Right lobe of liver (tissue), 6 donors: Measurements from ENCODE around the gene RASL12. TPM values are rescaled to one million over a fixed set of nuclear protein-coding genes. Genes with fewer than 3 reads are reported as not detected.
A peak's percentile ranks its signal among the peaks of the same experiment; 100 is the strongest.
"Not testable (repeated sequence)": the region's sequence is repeated elsewhere in the genome, so short reads cannot be mapped to it uniquely, and the experiment has no call there.

Experiments
- ATAC-seq, 4 donors: fragments of 200-7000 bp; cut with Tn5 transposase; one replicate each; pipeline ENCODE4 v1.9.1; 2020; ENCODE audit warnings: mild to moderate bottlenecking in 4 of 4, moderate library complexity in 4 of 4
- DNase-seq, 3 donors: peaks; one replicate each; pipeline ENCODE4 v3.0.0-alpha.2; 2020
- H3K27ac ChIP-seq, 3 donors: fragments of 200-600 bp; one replicate each; pipeline ENCODE4 v1.8.0; 2022
- H3K27me3 ChIP-seq, 2 donors: fragments of 200-600 bp; one replicate each; pipeline ENCODE4 v1.8.0; 2022
- H3K36me3 ChIP-seq, 4 donors: fragments of 200-600 bp; sonication (generic) in 1 of 4; one replicate each; pipeline versions ENCODE4 v1.5.1 to v1.8.0; 2017 to 2022; ENCODE audit warnings: control low read depth in 1 of 4
- H3K4me1 ChIP-seq, 4 donors: fragments of 200-600 bp; sonication (generic) in 1 of 4; one replicate each; pipeline versions ENCODE4 v1.5.1 to v1.8.0; 2017 to 2022; ENCODE audit warnings: control low read depth in 1 of 4
- H3K4me3 ChIP-seq, 3 donors: fragments of 200-600 bp; one replicate each; pipeline ENCODE4 v1.8.0; 2022
- H3K9me3 ChIP-seq, 4 donors: fragments of 200-600 bp; sonication (generic) in 1 of 4; one replicate each; pipeline versions ENCODE4 v1.5.1 to v1.8.0; 2017 to 2022; ENCODE audit warnings: control low read depth in 1 of 4
- POLR2A ChIP-seq: fragments of 450-650 bp; IDR thresholded peaks from one replicate; pipeline ENCODE4 v1.6.1; 2017; ENCODE audit warnings: antibody characterized with exemption, mild to moderate bottlenecking
- WGBS: methylation state at CpG from one replicate; pipeline ENCODE4 v1.1.6; 2018; ENCODE audit warnings: low coverage, low lambda C conversion rate; ENCODE audit not compliant: insufficient coverage; ENCODE audit errors: missing lambda C conversion rate; 5-methylcytosine and 5-hydroxymethylcytosine counted together
- intact Hi-C, 2 donors: fragments of 100-400 bp; cut with DNase I; formaldehyde crosslinking; loops; one replicate each; pipeline versions ENCODE4 v1.11.2 to v1.14.1; 2022
- total RNA-seq, 6 experiments: library from RNA; depleted of rRNA in 2 of 6; stranded (reverse); fragments of >200 nt in 2 of 6; fragmentation: NEBNext Ultra II Directional in 3 of 6; extraction: Animal tissue kit (Norgen Biotek cat#: 25700) in 3 of 6; gene quantifications; one replicate each; pipeline versions ENCODE4 v1.1.0 to v1.2.4, GENCODE V29; 2016 to 2023
- TF ChIP-seq, protein P1 (sequence below), 4 donors: fragments of 200-600 bp in 3 of 4; fragments of 450-650 bp in 1 of 4; IDR thresholded peaks; one replicate each; pipeline versions ENCODE4 v1.5.1 to v1.8.0; 2016 to 2022; ENCODE audit warnings: antibody characterized with exemption in 4 of 4, mild to moderate bottlenecking in 2 of 4
- donor health status: DM: no; HTN: yes; CAD: no.
- donor health status: DM: no; HTN: no; CAD: no.
- donor health status: DM: no; HTN: no; CAD: no.
- donor health status: DM: no; HTN: yes; CAD: no.
- donor health status: DM: no; HTN: yes; CAD: no.

RASL12 gene
- total RNA-seq, 6 experiments from 2014 or later: 0.07 to 1.5 (median 0.24) TPM

DNA sequence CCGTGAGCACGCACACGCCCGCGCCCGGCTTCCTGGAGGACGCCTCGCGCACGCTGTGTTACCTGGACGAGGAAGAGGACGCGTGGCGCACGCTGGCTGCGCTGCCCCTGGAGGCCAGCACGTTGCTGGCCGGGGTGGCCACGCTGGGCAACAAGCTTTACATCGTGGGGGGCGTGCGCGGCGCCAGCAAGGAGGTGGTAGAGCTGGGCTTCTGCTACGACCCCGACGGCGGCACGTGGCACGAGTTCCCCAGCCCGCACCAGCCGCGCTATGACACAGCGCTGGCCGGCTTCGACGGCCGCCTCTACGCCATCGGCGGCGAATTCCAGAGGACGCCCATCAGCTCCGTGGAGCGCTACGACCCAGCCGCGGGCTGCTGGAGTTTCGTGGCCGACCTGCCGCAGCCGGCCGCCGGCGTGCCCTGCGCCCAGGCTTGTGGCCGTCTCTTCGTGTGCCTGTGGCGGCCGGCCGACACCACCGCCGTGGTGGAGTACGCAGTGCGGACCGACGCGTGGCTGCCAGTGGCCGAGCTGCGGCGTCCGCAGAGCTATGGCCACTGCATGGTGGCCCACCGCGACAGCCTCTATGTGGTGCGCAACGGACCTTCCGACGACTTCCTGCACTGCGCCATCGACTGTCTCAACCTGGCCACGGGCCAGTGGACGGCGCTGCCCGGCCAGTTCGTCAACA lies 9.6 kb upstream of the RASL12 start:
- Histone ChIP-seq H3K36me3 (no peaks in the 10 kb centered on the region), H3K4me1 (no peaks in the 10 kb centered on the region), H3K4me3 (no peak overlapping the region), H3K27me3 (no peaks in the 10 kb centered on the region), H3K9me3 (no peaks in the 10 kb centered on the region), H3K27ac (no peak overlapping the region)
- WGBS: no CpG with 5 or more reads among the region's 85 CpGs
- intact Hi-C loops: no loop called here
- ATAC-seq: peak in 1 of 4 donors; percentile 31
- no peak for DNase-seq
- TF ChIP-seq POLR2A: no peak
- TF ChIP-seq, protein P1, sequence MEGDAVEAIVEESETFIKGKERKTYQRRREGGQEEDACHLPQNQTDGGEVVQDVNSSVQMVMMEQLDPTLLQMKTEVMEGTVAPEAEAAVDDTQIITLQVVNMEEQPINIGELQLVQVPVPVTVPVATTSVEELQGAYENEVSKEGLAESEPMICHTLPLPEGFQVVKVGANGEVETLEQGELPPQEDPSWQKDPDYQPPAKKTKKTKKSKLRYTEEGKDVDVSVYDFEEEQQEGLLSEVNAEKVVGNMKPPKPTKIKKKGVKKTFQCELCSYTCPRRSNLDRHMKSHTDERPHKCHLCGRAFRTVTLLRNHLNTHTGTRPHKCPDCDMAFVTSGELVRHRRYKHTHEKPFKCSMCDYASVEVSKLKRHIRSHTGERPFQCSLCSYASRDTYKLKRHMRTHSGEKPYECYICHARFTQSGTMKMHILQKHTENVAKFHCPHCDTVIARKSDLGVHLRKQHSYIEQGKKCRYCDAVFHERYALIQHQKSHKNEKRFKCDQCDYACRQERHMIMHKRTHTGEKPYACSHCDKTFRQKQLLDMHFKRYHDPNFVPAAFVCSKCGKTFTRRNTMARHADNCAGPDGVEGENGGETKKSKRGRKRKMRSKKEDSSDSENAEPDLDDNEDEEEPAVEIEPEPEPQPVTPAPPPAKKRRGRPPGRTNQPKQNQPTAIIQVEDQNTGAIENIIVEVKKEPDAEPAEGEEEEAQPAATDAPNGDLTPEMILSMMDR (IDR thresholded peaks at IDR 0.05): no peak

DNA sequence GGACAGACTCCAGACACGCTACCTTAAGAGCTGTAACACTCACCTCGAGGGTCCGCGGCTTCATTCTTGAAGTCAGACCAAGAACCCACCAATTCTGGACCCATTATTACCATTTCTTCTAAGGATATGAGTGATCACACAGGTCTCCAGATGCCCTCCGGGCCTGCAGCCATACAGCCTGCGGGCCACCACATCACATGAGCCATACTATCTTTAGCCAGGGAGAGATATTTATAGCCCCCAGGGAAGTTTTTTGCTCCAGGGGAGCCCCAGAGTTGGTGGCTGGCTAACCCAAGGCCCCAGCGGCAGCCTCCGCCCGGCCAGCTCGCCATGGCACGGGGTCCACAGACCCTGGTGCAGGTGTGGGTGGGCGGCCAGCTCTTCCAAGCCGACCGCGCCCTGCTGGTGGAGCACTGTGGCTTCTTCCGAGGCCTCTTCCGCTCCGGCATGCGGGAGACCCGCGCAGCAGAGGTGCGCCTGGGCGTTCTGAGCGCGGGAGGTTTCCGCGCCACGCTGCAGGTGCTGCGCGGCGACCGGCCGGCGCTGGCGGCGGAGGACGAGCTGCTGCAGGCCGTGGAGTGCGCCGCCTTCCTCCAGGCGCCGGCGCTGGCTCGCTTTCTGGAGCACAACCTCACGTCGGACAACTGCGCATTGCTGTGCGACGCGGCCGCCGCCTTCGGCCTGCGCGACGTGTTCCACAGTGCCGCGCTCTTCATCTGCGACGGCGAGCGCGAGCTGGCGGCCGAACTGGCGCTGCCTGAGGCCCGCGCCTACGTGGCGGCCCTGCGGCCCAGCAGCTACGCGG lies 8.9 kb upstream of the RASL12 start, which contains the start of gene KBTBD13:
KBTBD13 (plus strand) TSS at position 261 of the 805 bp plus-strand sequence; CDS start at position 331, 70 bp downstream.
- H3K36me3 ChIP-seq: no peaks in the 10 kb centered on the region
- ATAC-seq (peak in 1 of 4 donors; percentile 8), DNase-seq (no peak)
- WGBS: 86% methylated on average over 8 of the region's 73 CpGs
- H3K4me3 ChIP-seq: no peak within 1 kb of the TSS
- no peaks in the 10 kb centered on the region for H3K27me3 ChIP-seq
- H3K4me1 ChIP-seq: no peaks in the 10 kb centered on the region
- no peaks in the 10 kb centered on the region for H3K9me3 ChIP-seq
- intact Hi-C loops: no loop called here
- no peak within 1 kb of the TSS for H3K27ac ChIP-seq
- TF ChIP-seq POLR2A: no peak
- TF ChIP-seq, protein P1 (IDR thresholded peaks at IDR 0.05): no peak

DNA sequence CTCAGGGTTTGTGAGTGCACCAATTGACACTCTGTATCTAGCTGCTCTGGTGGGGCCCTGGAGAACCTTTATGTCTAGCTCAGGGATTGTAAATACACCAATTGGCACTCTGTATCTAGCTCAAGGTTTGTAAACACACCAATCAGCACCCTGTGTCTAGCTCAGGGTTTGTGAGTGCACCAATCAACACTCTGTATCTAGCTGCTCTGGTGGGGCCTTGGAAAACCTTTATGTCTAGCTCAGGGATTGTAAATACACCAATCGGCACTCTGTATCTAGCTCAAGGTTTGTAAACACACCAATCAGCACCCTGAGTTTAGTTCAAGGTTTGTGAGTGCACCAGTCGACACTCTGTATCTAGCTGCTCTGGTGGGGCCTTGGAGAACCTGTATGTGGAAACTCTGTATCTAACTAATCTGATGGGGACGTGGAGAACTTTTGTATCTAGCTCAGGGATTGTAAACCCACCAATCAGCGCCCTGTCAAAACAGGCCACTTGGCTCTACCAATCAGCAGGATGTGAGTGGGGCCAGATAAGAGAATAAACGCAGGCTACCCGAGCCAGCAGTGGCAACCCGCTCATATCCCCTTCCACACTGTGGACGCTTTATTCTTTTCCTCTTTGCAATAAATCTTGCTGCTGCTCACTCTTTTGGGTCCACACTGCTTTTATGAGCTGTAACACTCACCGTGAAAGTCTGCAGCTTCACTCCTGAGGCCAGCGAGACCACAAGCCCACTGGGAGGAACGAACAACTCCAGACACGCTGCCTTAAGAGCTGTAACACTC lies 8.0 kb upstream of the RASL12 start:
- H3K27ac ChIP-seq, intact Hi-C loops, H3K9me3 ChIP-seq, H3K4me3 ChIP-seq, DNase-seq, H3K4me1 ChIP-seq, ATAC-seq, H3K36me3 ChIP-seq, H3K27me3 ChIP-seq: not testable (repeated sequence)
- WGBS: 69% methylated on average over 8 of the region's 12 CpGs

DNA sequence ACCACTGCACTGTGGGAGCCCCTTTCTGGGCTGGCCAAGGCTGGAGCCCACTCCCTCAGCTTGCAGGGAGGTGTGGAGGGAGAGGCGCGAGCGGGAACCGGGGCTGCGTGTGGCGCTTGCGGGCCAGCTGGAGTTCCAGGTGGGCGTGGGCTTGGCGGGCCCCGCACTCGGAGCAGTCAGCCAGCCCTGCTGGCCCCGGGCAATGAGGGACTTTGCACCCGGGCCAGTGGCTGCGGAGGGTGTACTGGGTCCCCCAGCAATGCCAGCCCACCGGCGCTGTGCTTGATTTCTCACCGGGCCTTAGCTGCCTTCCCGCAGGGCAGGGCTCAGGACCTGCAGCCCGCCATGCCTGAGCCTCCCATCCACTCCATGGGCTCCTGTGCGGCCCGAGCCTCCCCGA lies 7.2 kb upstream of the RASL12 start:
- H3K27ac ChIP-seq, H3K36me3 ChIP-seq, H3K4me1 ChIP-seq, H3K27me3 ChIP-seq, H3K9me3 ChIP-seq, H3K4me3 ChIP-seq, DNase-seq, intact Hi-C loops, ATAC-seq: not testable (repeated sequence)
- WGBS: no CpG with 5 or more reads among the region's 22 CpGs

DNA sequence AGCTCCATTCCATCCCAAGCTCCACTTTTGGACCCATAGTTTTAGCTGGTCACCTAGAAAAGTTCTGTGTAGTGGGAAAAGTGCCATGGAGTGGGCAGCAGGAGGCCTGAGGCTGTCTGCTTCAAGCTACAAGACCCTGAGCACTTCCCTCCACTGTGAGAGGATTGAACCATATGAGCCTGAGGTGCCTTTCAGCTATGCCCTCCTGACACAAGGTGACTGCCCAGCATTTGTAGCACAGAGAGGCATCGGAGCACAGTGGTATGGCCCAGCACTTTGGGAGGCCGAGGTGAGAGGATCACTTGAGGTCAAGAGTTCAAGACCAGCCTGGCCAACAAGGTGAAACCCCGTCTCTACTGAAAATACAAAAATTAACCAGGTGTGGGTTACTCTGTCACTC lies 4.8 kb upstream of the RASL12 start:
- intact Hi-C loops: no loop called here
- Histone ChIP-seq H3K9me3 (no peaks in the 10 kb centered on the region), H3K27ac (no peak overlapping the region), H3K36me3 (no peaks in the 10 kb centered on the region), H3K4me1 (peaks cover 0 to 4% (median 0%) of the 10 kb centered on the region in 4 donors), H3K27me3 (peaks cover 0 to 1% of the 10 kb centered on the region in 2 donors), H3K4me3 (no peak overlapping the region)
- ATAC-seq (no peak), DNase-seq (no peak)
- TF ChIP-seq, protein P1 (IDR thresholded peaks at IDR 0.05): no peak
- TF ChIP-seq POLR2A: no peak
- WGBS: 92% methylated on average over 2 of the region's 3 CpGs
